ENCODE data around the gene SDF4.

SDF4 gene

DNA sequence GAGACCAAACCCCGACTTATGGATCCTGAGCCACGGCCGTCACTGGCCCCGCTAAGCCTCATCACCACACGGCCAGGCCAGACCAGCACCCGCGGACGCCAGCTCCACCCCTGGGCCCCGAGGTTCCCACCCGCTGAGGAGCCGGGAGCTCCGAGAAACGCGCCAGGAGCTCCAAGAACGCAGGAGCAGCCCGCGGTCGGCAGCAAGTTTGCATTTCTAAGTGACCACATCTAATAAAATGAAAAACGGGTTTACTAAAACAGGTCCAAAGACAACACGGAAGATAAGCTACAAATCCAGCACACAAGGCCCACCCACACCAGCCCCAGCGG is 22.8 kb upstream of the SDF4 start:
- Histone ChIP-seq H3K9me2 (replicated peaks; ENCODE audit: control insufficient read depth, low read length) (no peaks in the 10 kb centered on the region), H3K9me3 (ENCODE audit: control insufficient read depth, insufficient read depth, low read length) (no peaks in the 10 kb centered on the region), H3K36me3 (ENCODE audit: control insufficient read depth, low read length) (peaks cover 49% of the 10 kb centered on the region), H3K27me3 (ENCODE audit: control insufficient read depth, low read length) (no peaks in the 10 kb centered on the region), H3K4me2 (ENCODE audit: low read length) (no peak overlapping the region), H3K4me3 (ENCODE audit: low read length) (no peak overlapping the region), H3K27ac (ENCODE audit: low read depth, low read length) (no peak overlapping the region), H3K4me1 (ENCODE audit: control insufficient read depth, low read length) (peaks cover 16% of the 10 kb centered on the region), H3K79me2 (ENCODE audit: control insufficient read depth, low read length) (peaks cover 13% of the 10 kb centered on the region), H4K20me1 (ENCODE audit: control insufficient read depth, insufficient read depth, low read depth, low read length) (no peaks in the 10 kb centered on the region), H3F3A (ENCODE audit: control insufficient read depth, insufficient read depth) (no peaks in the 10 kb centered on the region)
- TF ChIP-seq, protein P1, sequence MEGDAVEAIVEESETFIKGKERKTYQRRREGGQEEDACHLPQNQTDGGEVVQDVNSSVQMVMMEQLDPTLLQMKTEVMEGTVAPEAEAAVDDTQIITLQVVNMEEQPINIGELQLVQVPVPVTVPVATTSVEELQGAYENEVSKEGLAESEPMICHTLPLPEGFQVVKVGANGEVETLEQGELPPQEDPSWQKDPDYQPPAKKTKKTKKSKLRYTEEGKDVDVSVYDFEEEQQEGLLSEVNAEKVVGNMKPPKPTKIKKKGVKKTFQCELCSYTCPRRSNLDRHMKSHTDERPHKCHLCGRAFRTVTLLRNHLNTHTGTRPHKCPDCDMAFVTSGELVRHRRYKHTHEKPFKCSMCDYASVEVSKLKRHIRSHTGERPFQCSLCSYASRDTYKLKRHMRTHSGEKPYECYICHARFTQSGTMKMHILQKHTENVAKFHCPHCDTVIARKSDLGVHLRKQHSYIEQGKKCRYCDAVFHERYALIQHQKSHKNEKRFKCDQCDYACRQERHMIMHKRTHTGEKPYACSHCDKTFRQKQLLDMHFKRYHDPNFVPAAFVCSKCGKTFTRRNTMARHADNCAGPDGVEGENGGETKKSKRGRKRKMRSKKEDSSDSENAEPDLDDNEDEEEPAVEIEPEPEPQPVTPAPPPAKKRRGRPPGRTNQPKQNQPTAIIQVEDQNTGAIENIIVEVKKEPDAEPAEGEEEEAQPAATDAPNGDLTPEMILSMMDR (IDR thresholded peaks at IDR 0.05; ENCODE audit: low read depth, low read length, poor library complexity, severe bottlenecking) = no peak
- no peak for TF ChIP-seq EZH2phosphoT487 (IDR thresholded peaks at IDR 0.05; ENCODE audit: borderline replicate concordance, low read length)

DNA sequence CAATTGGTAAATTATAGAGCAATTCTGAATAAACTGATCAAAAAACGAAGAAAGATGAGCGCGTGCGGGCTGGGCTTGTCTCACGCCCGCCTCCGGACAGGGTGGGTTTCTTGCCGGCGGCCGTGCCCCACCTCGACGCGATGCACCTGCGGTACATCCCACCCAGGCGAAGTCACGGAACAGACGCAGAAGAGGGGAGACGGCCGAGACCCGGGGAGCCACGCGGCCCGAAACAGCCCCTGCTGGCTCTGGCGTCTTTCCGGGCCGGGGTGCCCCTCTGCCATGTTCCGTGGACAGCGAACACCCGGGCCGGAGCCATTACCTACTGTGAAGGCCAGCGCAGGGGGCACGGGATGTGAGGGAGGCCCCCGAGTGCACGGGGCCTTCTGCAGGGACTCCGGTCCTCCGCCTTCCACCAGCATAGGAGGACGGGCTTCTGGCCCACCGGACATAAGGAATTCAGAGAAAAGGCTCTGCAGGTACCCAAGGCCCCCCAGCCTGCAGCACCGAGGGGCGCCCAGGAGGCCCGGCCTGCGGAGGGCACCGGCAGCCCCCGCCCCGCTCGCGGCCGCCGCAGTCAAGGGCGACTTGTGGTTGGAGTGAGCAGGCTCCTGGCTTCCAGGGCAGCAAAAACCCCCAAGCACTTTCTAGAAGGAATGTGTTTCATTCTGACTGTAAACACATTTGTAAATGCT is 22.3 kb upstream of the SDF4 start:
- H3K4me1 ChIP-seq (ENCODE audit: control insufficient read depth, low read length) = peaks cover 14% of the 10 kb centered on the region
- no peaks in the 10 kb centered on the region for H3F3A ChIP-seq (ENCODE audit: control insufficient read depth, insufficient read depth)
- peaks cover 8% of the 10 kb centered on the region for H3K79me2 ChIP-seq (ENCODE audit: control insufficient read depth, low read length)
- H3K4me2 ChIP-seq (ENCODE audit: low read length) = no peak overlapping the region
- no peak overlapping the region for H3K4me3 ChIP-seq (ENCODE audit: low read length)
- peaks cover 44% of the 10 kb centered on the region for H3K36me3 ChIP-seq (ENCODE audit: control insufficient read depth, low read length)
- H4K20me1 ChIP-seq (ENCODE audit: control insufficient read depth, insufficient read depth, low read depth, low read length) = no peaks in the 10 kb centered on the region
- no peak overlapping the region for H3K27ac ChIP-seq (ENCODE audit: low read depth, low read length)
- H3K9me3 ChIP-seq (ENCODE audit: control insufficient read depth, insufficient read depth, low read length) = no peaks in the 10 kb centered on the region
- no peaks in the 10 kb centered on the region for H3K9me2 ChIP-seq (replicated peaks; ENCODE audit: control insufficient read depth, low read length)
- no peaks in the 10 kb centered on the region for H3K27me3 ChIP-seq (ENCODE audit: control insufficient read depth, low read length)
- no peak for TF ChIP-seq EZH2phosphoT487 (IDR thresholded peaks at IDR 0.05; ENCODE audit: borderline replicate concordance, low read length)
- TF ChIP-seq, protein P1 (IDR thresholded peaks at IDR 0.05; ENCODE audit: low read depth, low read length, poor library complexity, severe bottlenecking) = no peak

DNA sequence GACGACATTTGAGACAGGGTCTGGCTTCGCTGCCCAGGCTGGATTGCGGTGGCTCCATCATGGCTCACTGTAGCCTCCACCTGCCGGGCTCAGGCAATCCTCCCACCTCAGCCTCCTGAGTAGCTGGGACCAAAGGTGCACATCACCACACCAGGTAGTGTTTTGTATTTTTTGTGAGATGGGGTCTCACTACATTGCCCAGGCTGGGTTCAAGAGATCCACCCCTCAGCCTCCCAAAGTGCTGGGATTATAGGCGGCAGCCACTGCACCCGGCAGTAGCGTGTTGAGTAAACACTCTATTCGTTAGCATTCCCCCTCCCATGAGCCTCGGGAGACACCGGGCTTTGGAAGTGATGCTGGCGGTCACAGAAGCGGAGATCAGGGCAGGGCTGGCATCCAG is 21.5 kb upstream of the SDF4 start:
- H3K9me2 ChIP-seq (replicated peaks; ENCODE audit: control insufficient read depth, low read length) = no peaks in the 10 kb centered on the region
- no peaks in the 10 kb centered on the region for H3K9me3 ChIP-seq (ENCODE audit: control insufficient read depth, insufficient read depth, low read length)
- H3K4me3 ChIP-seq (ENCODE audit: low read length) = no peak overlapping the region
- H3K36me3 ChIP-seq (ENCODE audit: control insufficient read depth, low read length) = peaks cover 37% of the 10 kb centered on the region
- H3K4me2 ChIP-seq (ENCODE audit: low read length) = no peak overlapping the region
- peaks cover under 1% of the 10 kb centered on the region for H3K79me2 ChIP-seq (ENCODE audit: control insufficient read depth, low read length)
- TF ChIP-seq, protein P1 (IDR thresholded peaks at IDR 0.05; ENCODE audit: low read depth, low read length, poor library complexity, severe bottlenecking) = no peak
- TF ChIP-seq EZH2phosphoT487 (IDR thresholded peaks at IDR 0.05; ENCODE audit: borderline replicate concordance, low read length) = no peak
- H3K27ac ChIP-seq (ENCODE audit: low read depth, low read length) = no peak overlapping the region
- no peaks in the 10 kb centered on the region for H3F3A ChIP-seq (ENCODE audit: control insufficient read depth, insufficient read depth)
- H3K27me3 ChIP-seq (ENCODE audit: control insufficient read depth, low read length) = no peaks in the 10 kb centered on the region
- peaks cover 14% of the 10 kb centered on the region for H3K4me1 ChIP-seq (ENCODE audit: control insufficient read depth, low read length)
- no peaks in the 10 kb centered on the region for H4K20me1 ChIP-seq (ENCODE audit: control insufficient read depth, insufficient read depth, low read depth, low read length)
